ENCODE measurements around the gene TMEM147. TPM values are rescaled to one million over a fixed set of nuclear protein-coding genes. Genes with fewer than 3 reads are reported as not detected.
A peak's percentile ranks its signal among the peaks of the same experiment; 100 is the strongest.

TMEM147 gene
- total RNA-seq, 1 experiment from 2014 or later = 83.5 TPM

- H3K27ac ChIP-seq = no peak overlapping the region
- peaks cover 3% of the 10 kb centered on the region for H3K27me3 ChIP-seq (replicated peaks)
- H3K36me3 ChIP-seq = no peaks in the 10 kb centered on the region
- H3K9me3 ChIP-seq (replicated peaks) = no peaks in the 10 kb centered on the region
- no peaks in the 10 kb centered on the region for H3K4me1 ChIP-seq (replicated peaks)
- H3K4me3 ChIP-seq = no peak overlapping the region
- DNase-seq (ENCODE audit: low read depth in 1 of 2, low spot score in 2 of 2) = no peak
Observed at GRCh38 chr19:35556846-35557538, 11.6 kb downstream of the TMEM147 start.

DNA sequence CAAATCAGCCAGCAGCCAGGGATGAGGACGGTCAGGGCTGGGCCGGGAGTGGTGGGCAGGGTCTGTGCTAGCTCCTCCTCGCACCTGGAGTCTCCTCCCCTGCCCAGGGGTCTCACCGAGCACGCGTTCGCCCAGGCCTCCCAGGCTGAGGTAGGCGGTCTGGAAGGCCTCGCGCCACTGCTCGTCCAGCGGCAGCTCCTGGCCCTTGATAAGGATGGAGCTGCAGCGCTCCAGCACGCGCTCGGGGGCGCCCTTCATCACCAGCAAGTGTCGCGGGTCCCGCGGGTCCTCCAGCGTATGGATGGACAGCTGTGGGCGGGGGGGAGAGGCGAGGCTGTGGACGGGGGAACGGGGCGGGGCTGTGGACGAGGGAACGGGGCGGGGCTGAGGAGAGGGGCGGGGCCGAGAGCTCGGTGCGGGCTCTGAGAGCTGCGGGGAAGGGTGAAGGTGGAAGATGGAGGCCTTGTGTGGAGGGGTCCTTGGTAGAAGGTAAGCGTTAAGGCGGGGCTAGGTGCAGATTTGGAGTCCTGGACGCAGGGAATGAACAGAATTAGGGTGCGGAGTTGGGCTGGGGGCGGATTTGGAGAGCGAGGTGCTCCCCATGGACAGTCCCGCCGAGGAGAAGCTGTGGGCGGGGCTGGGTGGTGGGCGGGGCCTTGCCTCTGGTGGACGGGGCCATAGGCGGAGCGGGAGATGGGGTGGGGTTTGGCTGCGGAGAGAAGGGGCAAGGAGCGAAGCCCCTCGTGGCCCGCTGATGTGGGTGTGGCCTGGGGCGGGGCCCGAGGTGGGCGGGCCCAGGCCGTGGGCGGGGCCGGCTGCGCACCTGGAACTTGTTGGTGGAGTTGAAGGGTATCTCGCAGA, 12.3 kb downstream of the TMEM147 start:
- Histone ChIP-seq H3K4me3 (no peak overlapping the region), H3K4me1 (replicated peaks) (no peaks in the 10 kb centered on the region), H3K27ac (no peak overlapping the region), H3K9me3 (replicated peaks) (no peaks in the 10 kb centered on the region), H3K36me3 (no peaks in the 10 kb centered on the region), H3K27me3 (replicated peaks) (peaks cover 9% of the 10 kb centered on the region)
- peak in 1 of 2 experiments; percentile 14 for DNase-seq (ENCODE audit: low read depth in 1 of 2, low spot score in 2 of 2)

GRCh38 chr19:35558400-35559280, 13.2 kb downstream of the TMEM147 start:
- Histone ChIP-seq H3K4me3 (no peak overlapping the region), H3K27me3 (replicated peaks) (peaks cover 10% of the 10 kb centered on the region), H3K27ac (no peak overlapping the region), H3K4me1 (replicated peaks) (no peaks in the 10 kb centered on the region), H3K9me3 (replicated peaks) (no peaks in the 10 kb centered on the region), H3K36me3 (no peaks in the 10 kb centered on the region)
- no peak for DNase-seq (ENCODE audit: low read depth in 1 of 2, low spot score in 2 of 2)

GRCh38 chr19:35559281-35559659, 13.8 kb downstream of the TMEM147 start:
- no peaks in the 10 kb centered on the region for H3K9me3 ChIP-seq (replicated peaks)
- peaks cover 10% of the 10 kb centered on the region for H3K27me3 ChIP-seq (replicated peaks)
- no peaks in the 10 kb centered on the region for H3K36me3 ChIP-seq
- H3K27ac ChIP-seq = no peak overlapping the region
- DNase-seq (ENCODE audit: low read depth in 1 of 2, low spot score in 2 of 2) = no peak
- H3K4me1 ChIP-seq (replicated peaks) = no peaks in the 10 kb centered on the region
- H3K4me3 ChIP-seq = no peak overlapping the region

DNA sequence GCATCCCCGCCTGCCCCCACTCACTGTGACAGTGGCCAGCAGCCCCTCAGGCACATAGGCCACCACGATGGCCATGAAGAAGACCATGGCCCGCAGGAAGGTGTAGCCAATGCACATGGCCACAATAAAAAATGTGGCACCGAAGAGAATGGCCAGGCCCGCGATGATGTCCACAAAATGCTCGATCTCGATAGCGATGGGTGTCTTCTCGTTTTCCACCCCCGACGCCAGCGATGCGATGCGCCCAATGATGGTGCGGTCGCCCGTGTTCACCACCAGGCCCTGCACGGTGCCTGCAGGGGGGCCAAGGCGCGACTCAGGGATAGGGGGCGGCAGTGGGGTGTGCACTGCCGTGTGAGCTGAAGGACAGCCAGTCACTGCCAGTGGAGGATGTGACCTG, 14.4 kb downstream of the TMEM147 start:
- H3K4me1 ChIP-seq (replicated peaks) = no peaks in the 10 kb centered on the region
- H3K27ac ChIP-seq = no peak overlapping the region
- H3K4me3 ChIP-seq = no peak overlapping the region
- no peak for DNase-seq (ENCODE audit: low read depth in 1 of 2, low spot score in 2 of 2)
- no peaks in the 10 kb centered on the region for H3K36me3 ChIP-seq
- no peaks in the 10 kb centered on the region for H3K9me3 ChIP-seq (replicated peaks)
- peaks cover 10% of the 10 kb centered on the region; the same call in 1 of the 2 replicates for H3K27me3 ChIP-seq (replicated peaks)

DNA sequence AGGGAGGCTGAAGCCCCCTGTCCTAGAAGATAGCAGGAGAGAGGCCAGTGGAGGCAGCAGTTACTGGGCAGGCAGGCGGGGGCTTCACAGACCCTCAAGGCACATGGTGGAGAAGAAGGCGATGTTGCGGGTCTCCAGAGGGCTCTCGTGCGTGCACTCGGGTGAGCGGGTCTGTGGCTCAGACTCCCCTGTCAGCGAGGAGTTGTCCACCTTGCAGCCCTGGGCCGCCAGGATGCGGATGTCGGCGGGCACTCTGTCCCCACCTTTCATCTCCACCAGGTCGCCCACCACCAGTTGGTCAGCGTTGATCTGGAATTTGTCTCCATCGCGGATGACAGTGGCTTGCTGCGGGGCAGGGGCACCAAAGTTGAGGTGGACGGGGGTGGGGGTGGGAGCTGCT, 14.8 kb downstream of the TMEM147 start:
- Histone ChIP-seq H3K9me3 (replicated peaks) (no peaks in the 10 kb centered on the region), H3K4me3 (no peak overlapping the region), H3K27ac (no peak overlapping the region), H3K36me3 (no peaks in the 10 kb centered on the region), H3K27me3 (replicated peaks) (peaks cover 10% of the 10 kb centered on the region; the same call in 1 of the 2 replicates), H3K4me1 (replicated peaks) (no peaks in the 10 kb centered on the region)
- no peak for DNase-seq (ENCODE audit: low read depth in 1 of 2, low spot score in 2 of 2)

- peaks cover 10% of the 10 kb centered on the region; the same call in 1 of the 2 replicates for H3K27me3 ChIP-seq (replicated peaks)
- no peak overlapping the region for H3K27ac ChIP-seq
- DNase-seq (ENCODE audit: low read depth in 1 of 2, low spot score in 2 of 2) = no peak
- H3K4me1 ChIP-seq (replicated peaks) = no peaks in the 10 kb centered on the region
- H3K4me3 ChIP-seq = no peak overlapping the region
- H3K9me3 ChIP-seq (replicated peaks) = no peaks in the 10 kb centered on the region
- no peaks in the 10 kb centered on the region for H3K36me3 ChIP-seq
Observed at GRCh38 chr19:35560677-35561076, 15.3 kb downstream of the TMEM147 start.

DNA sequence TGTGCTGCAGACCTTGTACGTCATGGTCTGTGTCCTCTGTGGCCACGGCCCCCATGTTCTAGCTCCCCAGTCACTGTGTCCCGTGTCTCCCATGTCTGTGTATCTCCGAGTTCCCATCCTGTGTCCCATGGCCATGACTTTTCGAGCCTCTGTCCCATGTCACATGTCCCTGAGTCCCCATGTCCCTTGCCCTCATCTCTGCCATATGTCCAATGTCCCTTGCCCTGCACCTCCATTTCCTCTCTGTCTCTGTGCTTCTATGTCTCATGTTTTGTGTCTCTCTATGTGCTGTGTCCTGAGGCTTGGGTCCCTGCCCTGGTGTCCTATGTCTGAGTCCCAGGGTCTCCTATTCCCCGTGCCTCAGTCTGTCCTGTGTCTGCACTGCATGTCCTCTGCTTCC, 16.0 kb downstream of the TMEM147 start:
- no peak for DNase-seq (ENCODE audit: low read depth in 1 of 2, low spot score in 2 of 2)
- Histone ChIP-seq H3K4me1 (replicated peaks) (no peaks in the 10 kb centered on the region), H3K27ac (no peak overlapping the region), H3K4me3 (no peak overlapping the region), H3K9me3 (replicated peaks) (no peaks in the 10 kb centered on the region), H3K36me3 (no peaks in the 10 kb centered on the region), H3K27me3 (replicated peaks) (peaks cover 10% of the 10 kb centered on the region; the same call in 1 of the 2 replicates)

GRCh38 chr19:35562336-35562735, 16.9 kb downstream of the TMEM147 start:
- peaks cover 10% of the 10 kb centered on the region; the same call in 1 of the 2 replicates for H3K27me3 ChIP-seq (replicated peaks)
- DNase-seq (ENCODE audit: low read depth in 1 of 2, low spot score in 2 of 2) = no peak
- no peaks in the 10 kb centered on the region for H3K4me1 ChIP-seq (replicated peaks)
- no peak overlapping the region for H3K27ac ChIP-seq
- H3K4me3 ChIP-seq = no peak overlapping the region
- H3K36me3 ChIP-seq = no peaks in the 10 kb centered on the region
- H3K9me3 ChIP-seq (replicated peaks) = no peaks in the 10 kb centered on the region

DNA sequence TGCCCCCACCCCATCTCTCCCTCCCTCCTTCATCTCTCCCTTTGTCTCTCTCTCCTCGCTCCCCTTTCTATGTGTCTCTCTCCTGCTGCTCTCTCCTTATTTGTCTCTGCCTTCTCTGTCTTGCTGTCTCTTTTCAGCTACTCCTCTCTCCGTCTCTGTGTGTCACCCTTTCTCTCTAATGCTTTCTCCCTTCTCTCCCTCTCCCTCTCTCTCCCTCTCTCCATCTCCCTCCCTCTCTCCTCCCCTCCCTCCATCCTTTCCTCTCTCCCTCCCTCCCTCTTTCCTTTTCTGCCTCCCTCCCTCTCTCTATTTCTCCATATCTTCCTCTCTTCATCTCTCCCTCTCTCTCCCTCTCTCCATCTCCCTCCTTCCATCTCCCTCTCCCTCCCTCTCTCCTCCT, 17.4 kb downstream of the TMEM147 start:
- Histone ChIP-seq H3K27me3 (replicated peaks) (peaks cover 11% of the 10 kb centered on the region), H3K27ac (no peak overlapping the region), H3K4me3 (no peak overlapping the region), H3K4me1 (replicated peaks) (no peaks in the 10 kb centered on the region), H3K9me3 (replicated peaks) (no peaks in the 10 kb centered on the region), H3K36me3 (no peaks in the 10 kb centered on the region)
- DNase-seq (ENCODE audit: low read depth in 1 of 2, low spot score in 2 of 2) = no peak

- Histone ChIP-seq H3K27me3 (replicated peaks) (peaks cover 14% of the 10 kb centered on the region), H3K4me1 (replicated peaks) (no peaks in the 10 kb centered on the region), H3K36me3 (no peaks in the 10 kb centered on the region), H3K9me3 (replicated peaks) (no peaks in the 10 kb centered on the region), H3K4me3 (no peak within 1 kb of the TSS), H3K27ac (no peak within 1 kb of the TSS)
- DNase-seq (ENCODE audit: low read depth in 1 of 2, low spot score in 2 of 2) = no peak
Observed at GRCh38 chr19:35563207-35563829, 17.9 kb downstream of the TMEM147 start, which contains the start of gene ATP4A. ATP4A (minus strand) TSS chr19:35563658; CDS start chr19:35563629, 29 bp downstream.

GRCh38 chr19:35565016-35565856, 19.8 kb downstream of the TMEM147 start:
- Histone ChIP-seq H3K27me3 (replicated peaks) (peaks cover 16% of the 10 kb centered on the region), H3K4me3 (no peak overlapping the region), H3K27ac (no peak overlapping the region), H3K4me1 (replicated peaks) (no peaks in the 10 kb centered on the region), H3K9me3 (replicated peaks) (no peaks in the 10 kb centered on the region), H3K36me3 (no peaks in the 10 kb centered on the region)
- no peak for DNase-seq (ENCODE audit: low read depth in 1 of 2, low spot score in 2 of 2)
